Mesendoderm (in vitro differentiated cells): Measurements from ENCODE around the gene STRIT1. TPM values are rescaled to one million over a fixed set of nuclear protein-coding genes. Genes with fewer than 3 reads are reported as not detected.

Experiments used
- DNase-seq: peaks from one replicate; pipeline ENCODE4 v3.0.0; 2013
- H2AK5ac ChIP-seq: 2 replicates; pipeline ENCODE4 v1.6.1; 2013; ENCODE audit warnings: low read length, inconsistent platforms
- H2BK120ac ChIP-seq: 2 replicates; pipeline ENCODE4 v1.6.1; 2013; ENCODE audit warnings: low read depth, mild to moderate bottlenecking, low read length, moderate library complexity, mixed read lengths
- H2BK15ac ChIP-seq: replicated peaks from 2 replicates; pipeline ENCODE4 v1.6.1; 2013; ENCODE audit warnings: low read depth, mild to moderate bottlenecking, moderate library complexity
- H2BK5ac ChIP-seq: 2 replicates; pipeline ENCODE4 v1.6.1; 2013; ENCODE audit warnings: low read length, inconsistent platforms
- H3K18ac ChIP-seq: 2 replicates; pipeline ENCODE4 v1.6.1; 2013; ENCODE audit warnings: mild to moderate bottlenecking, low read length, mixed read lengths
- H3K23ac ChIP-seq: one replicate; pipeline ENCODE4 v1.6.1; 2013; ENCODE audit warnings: low read length
- H3K27ac ChIP-seq: 2 replicates; pipeline ENCODE4 v1.5.1; 2013; ENCODE audit warnings: low read depth, mild to moderate bottlenecking, inconsistent platforms, low read length, moderate library complexity
- H3K27me3 ChIP-seq: 2 replicates; pipeline ENCODE4 v1.6.1; 2013; ENCODE audit warnings: low read length, control low read depth, mild to moderate bottlenecking, inconsistent platforms; ENCODE audit not compliant: insufficient read depth, poor library complexity
- H3K36me3 ChIP-seq: 2 replicates; pipeline ENCODE4 v1.6.1; 2013; ENCODE audit warnings: low read length, inconsistent platforms; ENCODE audit not compliant: control insufficient read depth, insufficient read depth
- H3K4ac ChIP-seq: one replicate; pipeline ENCODE4 v1.6.1; 2013; ENCODE audit warnings: low read depth, mild to moderate bottlenecking, low read length, moderate library complexity
- H3K4me1 ChIP-seq: 2 replicates; pipeline ENCODE4 v1.6.1; 2013; ENCODE audit warnings: low read depth, low read length, inconsistent platforms; ENCODE audit not compliant: control insufficient read depth
- H3K4me2 ChIP-seq: 2 replicates; pipeline ENCODE4 v1.6.1; 2013; ENCODE audit warnings: low read length
- H3K4me3 ChIP-seq: 2 replicates; pipeline ENCODE4 v1.5.1; 2013; ENCODE audit warnings: mild to moderate bottlenecking, low read length
- H3K56ac ChIP-seq: one replicate; pipeline ENCODE4 v1.6.1; 2013; ENCODE audit warnings: low read length
- H3K79me1 ChIP-seq: 2 replicates; pipeline ENCODE4 v1.6.1; 2013; ENCODE audit warnings: low read length, inconsistent platforms
- H3K79me2 ChIP-seq: 2 replicates; pipeline ENCODE4 v1.6.1; 2013; ENCODE audit warnings: mild to moderate bottlenecking, low read length; ENCODE audit not compliant: control insufficient read depth, insufficient read depth
- H3K9ac ChIP-seq: 2 replicates; pipeline ENCODE4 v1.6.1; 2013; ENCODE audit warnings: low read length, inconsistent platforms
- H4K5ac ChIP-seq: one replicate; pipeline ENCODE4 v1.6.1; 2013; ENCODE audit warnings: low read length
- H4K8ac ChIP-seq: one replicate; pipeline ENCODE4 v1.6.1; 2013; ENCODE audit warnings: low read depth, mild to moderate bottlenecking, control low read depth, low read length, moderate library complexity
- WGBS: extraction: QIAGEN DNeasy Blood & Tissue Kit; methylation state at CpG from one replicate; pipeline ENCODE4 v1.1.7; 2013; ENCODE audit warnings: low lambda C conversion rate, missing lambda C conversion rate; ENCODE audit not compliant: insufficient coverage; ENCODE audit errors: extremely low coverage; 5-methylcytosine and 5-hydroxymethylcytosine counted together
- polyA plus RNA-seq, 2 experiments: library from polyadenylated mRNA; stranded (reverse); fragments of 200-250 nt; gene quantifications; one replicate each; pipeline ENCODE4 v1.2.3, GENCODE V29; 2013

The STRIT1 gene
- polyA plus RNA-seq (2013, experiment 1 of 2) = 0.83 TPM
- polyA plus RNA-seq (2013, experiment 2 of 2) = 0.76 TPM

DNA sequence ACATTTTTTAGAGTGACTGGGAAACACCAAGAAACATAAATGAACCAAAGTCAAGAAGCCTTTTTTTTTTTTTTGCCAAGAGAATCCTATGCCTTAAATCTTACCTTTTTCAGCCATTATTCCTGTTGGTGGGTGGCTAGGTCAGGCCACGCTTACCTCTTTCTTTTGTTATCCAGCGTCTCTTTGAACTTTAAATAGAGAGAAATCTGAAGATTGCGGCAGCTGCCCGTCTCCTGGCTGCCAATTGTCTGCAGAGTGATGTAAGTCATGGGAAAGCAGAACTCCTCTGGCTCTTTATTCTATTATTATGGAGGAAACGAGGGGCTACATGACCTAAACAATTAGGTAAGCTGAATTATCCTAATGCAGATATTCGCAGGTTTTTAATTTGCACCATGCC is at the start of gene STRIT1:
Gene STRIT1, minus strand, starts transcription at position 168 of the 400 bp plus-strand sequence.
- Histone ChIP-seq H3K23ac (no peak within 1 kb of the TSS), H4K8ac (no peak within 1 kb of the TSS), H3K56ac (no peak within 1 kb of the TSS), H3K18ac (no peak within 1 kb of the TSS), H2AK5ac (no peak within 1 kb of the TSS), H3K4ac (no peak within 1 kb of the TSS), H3K4me2 (no peak within 1 kb of the TSS), H3K36me3 (no peaks in the 10 kb centered on the region), H3K9ac (no peak within 1 kb of the TSS), H3K27ac (no peak within 1 kb of the TSS), H3K79me2 (no peaks in the 10 kb centered on the region), H3K4me1 (no peaks in the 10 kb centered on the region), H3K4me3 (no peak within 1 kb of the TSS), H2BK5ac (no peak within 1 kb of the TSS), H3K79me1 (no peaks in the 10 kb centered on the region), H2BK120ac (no peak within 1 kb of the TSS), H2BK15ac (no peak within 1 kb of the TSS), H3K27me3 (no peaks in the 10 kb centered on the region), H4K5ac (no peak within 1 kb of the TSS)
- no CpG with 5 or more reads among the region's 6 CpGs for WGBS
- no peak for DNase-seq

DNA sequence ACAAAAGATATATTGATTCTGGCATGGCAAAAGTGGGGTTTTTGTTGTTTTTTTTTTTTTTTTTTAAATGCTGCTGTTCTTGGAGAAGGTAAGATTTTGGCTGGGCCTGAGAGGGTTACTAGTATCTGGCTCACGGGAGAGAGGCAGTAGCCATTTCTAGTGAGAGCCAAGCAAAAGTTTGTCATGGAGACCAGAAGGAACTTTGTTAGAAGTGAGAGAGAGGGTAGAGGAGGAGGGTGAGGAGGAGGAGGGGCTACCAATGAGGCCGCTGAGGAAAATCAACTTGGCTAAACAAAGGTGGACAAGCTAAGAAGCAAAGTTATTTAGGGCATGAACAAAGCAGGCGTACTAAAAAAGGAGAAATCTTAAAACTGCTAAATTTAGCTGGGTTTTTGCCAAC is 48.9 kb upstream of the STRIT1 start:
- no peak overlapping the region for H3K56ac ChIP-seq
- WGBS = no CpG with 5 or more reads among the region's 3 CpGs
- no peak overlapping the region for H3K18ac ChIP-seq
- no peak overlapping the region for H3K4ac ChIP-seq
- no peak overlapping the region for H3K27ac ChIP-seq
- no peak overlapping the region for H2BK5ac ChIP-seq
- no peak overlapping the region for H4K8ac ChIP-seq
- no peaks in the 10 kb centered on the region for H3K4me1 ChIP-seq
- no peak overlapping the region for H3K23ac ChIP-seq
- H3K9ac ChIP-seq = no peak overlapping the region
- no peak overlapping the region for H2BK120ac ChIP-seq
- no peak overlapping the region for H2AK5ac ChIP-seq
- H3K4me3 ChIP-seq = no peak overlapping the region
- no peaks in the 10 kb centered on the region for H3K36me3 ChIP-seq
- DNase-seq = peak; percentile 29
- no peaks in the 10 kb centered on the region for H3K79me1 ChIP-seq
- H3K4me2 ChIP-seq = no peak overlapping the region
- no peak overlapping the region for H2BK15ac ChIP-seq
- H3K79me2 ChIP-seq = no peaks in the 10 kb centered on the region
- no peaks in the 10 kb centered on the region for H3K27me3 ChIP-seq
- H4K5ac ChIP-seq = no peak overlapping the region

DNA sequence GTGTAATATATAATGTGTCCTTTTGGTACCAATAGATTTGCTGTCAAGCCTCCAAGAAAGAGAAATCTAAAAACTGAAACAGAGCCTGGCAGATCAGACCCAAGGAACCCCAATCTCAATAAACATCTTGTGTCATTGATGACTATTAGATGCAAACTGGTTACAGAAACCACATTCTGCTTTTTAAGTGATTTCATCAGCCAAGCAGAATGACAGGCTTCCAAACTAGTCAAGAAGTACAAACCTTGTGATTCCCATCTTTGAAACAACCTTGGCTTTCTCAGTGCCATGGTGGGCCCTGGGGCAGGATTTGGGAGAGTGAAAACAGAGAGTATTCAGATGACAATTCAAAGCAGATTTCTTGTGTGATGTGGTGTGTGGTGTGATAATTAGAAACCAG is 45.6 kb upstream of the STRIT1 start:
- Histone ChIP-seq H2BK15ac (no peak overlapping the region), H4K8ac (no peak overlapping the region), H3K79me2 (no peaks in the 10 kb centered on the region), H3K18ac (no peak overlapping the region), H3K56ac (no peak overlapping the region), H3K4me1 (no peaks in the 10 kb centered on the region), H2BK120ac (no peak overlapping the region), H4K5ac (peak overlapping the region; percentile 28), H3K4me2 (no peak overlapping the region), H2AK5ac (no peak overlapping the region), H3K4me3 (no peak overlapping the region), H3K27ac (no peak overlapping the region), H3K36me3 (no peaks in the 10 kb centered on the region), H3K4ac (no peak overlapping the region), H3K79me1 (no peaks in the 10 kb centered on the region), H3K23ac (no peak overlapping the region), H3K27me3 (no peaks in the 10 kb centered on the region), H3K9ac (no peak overlapping the region), H2BK5ac (no peak overlapping the region)
- DNase-seq = no peak

DNA sequence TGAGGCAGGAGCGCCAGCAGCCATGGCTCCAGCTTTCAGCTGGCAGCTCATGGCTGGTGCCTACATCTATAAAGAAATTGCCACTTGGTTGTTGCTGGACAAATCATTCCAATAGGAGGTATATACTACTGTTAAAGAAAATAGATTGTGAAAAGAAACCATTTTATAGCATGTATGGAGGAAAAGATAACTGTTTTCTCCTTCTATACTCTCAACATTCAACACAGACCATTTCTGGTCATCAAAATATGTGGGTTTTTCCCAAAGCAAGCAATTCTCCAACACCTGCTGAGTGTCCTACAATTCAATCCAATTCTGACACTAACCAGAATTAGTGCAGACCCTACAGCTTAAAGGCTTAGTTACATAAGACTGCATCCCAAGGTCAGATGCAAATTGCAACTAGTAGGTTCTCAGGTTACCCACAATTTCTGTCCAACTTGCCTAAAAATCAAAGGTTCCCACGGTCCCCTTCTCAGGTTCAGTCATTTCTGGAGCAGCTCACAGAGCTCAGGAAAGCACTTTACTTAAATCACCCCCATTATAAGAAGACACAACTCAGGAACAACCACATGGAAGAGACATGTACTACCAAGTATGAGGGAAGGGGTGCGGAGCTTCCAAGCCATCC is 42.4 kb upstream of the STRIT1 start:
- no peak overlapping the region for H3K23ac ChIP-seq
- no peak for DNase-seq
- no peaks in the 10 kb centered on the region for H3K4me1 ChIP-seq
- H2AK5ac ChIP-seq = no peak overlapping the region
- no CpG with 5 or more reads among the region's 3 CpGs for WGBS
- H3K4ac ChIP-seq = no peak overlapping the region
- no peak overlapping the region for H3K56ac ChIP-seq
- no peaks in the 10 kb centered on the region for H3K79me1 ChIP-seq
- H3K27me3 ChIP-seq = no peaks in the 10 kb centered on the region
- no peaks in the 10 kb centered on the region for H3K36me3 ChIP-seq
- no peak overlapping the region for H3K27ac ChIP-seq
- no peak overlapping the region for H3K18ac ChIP-seq
- no peak overlapping the region for H3K4me3 ChIP-seq
- no peak overlapping the region for H4K5ac ChIP-seq
- no peak overlapping the region for H2BK120ac ChIP-seq
- no peak overlapping the region for H4K8ac ChIP-seq
- no peak overlapping the region for H2BK15ac ChIP-seq
- H3K4me2 ChIP-seq = no peak overlapping the region
- no peak overlapping the region for H2BK5ac ChIP-seq
- H3K79me2 ChIP-seq = no peaks in the 10 kb centered on the region
- no peak overlapping the region for H3K9ac ChIP-seq

DNA sequence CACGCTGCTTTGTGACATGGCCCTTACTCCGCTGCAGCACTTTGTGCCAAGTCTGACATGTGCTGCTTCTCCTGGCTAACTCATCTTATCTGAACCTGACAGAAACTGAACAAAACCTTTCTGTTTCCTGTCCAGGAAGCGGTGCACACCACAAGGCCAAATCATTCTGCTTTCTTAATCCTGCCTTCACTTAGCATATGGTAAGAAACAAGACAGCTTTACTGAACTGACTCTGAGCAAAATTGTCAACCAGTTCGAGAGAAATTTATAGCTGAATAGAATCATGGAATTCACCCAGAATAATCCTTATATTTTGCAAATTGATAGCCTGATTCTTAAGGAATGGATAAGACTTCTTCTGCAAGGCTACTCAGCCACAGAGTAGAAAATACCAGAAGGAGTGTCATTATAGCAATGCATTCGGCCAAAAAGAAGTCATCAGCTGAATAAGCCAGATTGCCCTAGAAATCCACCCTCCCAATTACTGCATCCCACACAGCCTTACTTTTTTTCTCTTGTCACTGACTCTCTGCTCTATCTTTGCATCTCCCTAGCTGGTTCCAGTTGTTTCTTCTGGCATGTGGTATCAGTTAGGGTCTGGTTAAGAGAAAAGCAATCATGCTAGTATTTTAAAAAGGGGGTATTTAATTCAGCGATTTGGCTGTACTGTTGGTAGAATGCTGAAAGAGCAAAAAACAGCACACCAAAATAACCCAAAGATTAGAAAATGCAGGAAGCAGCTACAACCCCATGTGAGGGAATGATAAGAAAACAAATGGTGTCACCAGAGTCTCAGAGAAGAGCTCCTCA is 41.6 kb upstream of the STRIT1 start:
- Histone ChIP-seq H4K8ac (no peak overlapping the region), H3K4me3 (no peak overlapping the region), H3K27ac (no peak overlapping the region), H3K36me3 (no peaks in the 10 kb centered on the region), H2BK5ac (peak overlapping the region; percentile 7), H3K23ac (no peak overlapping the region), H3K4me1 (no peaks in the 10 kb centered on the region), H4K5ac (no peak overlapping the region), H3K27me3 (no peaks in the 10 kb centered on the region), H3K18ac (no peak overlapping the region), H2BK120ac (no peak overlapping the region), H2BK15ac (no peak overlapping the region), H3K4me2 (no peak overlapping the region), H2AK5ac (no peak overlapping the region), H3K4ac (no peak overlapping the region), H3K56ac (no peak overlapping the region), H3K79me1 (no peaks in the 10 kb centered on the region), H3K9ac (no peak overlapping the region), H3K79me2 (no peaks in the 10 kb centered on the region)
- peak; percentile 46 for DNase-seq
- no CpG with 5 or more reads among the region's 6 CpGs for WGBS
